ENCODE results near the gene CYP27C1.
A peak's percentile ranks its signal among the peaks of the same experiment; 100 is the strongest.

CYP27C1 gene

DNA sequence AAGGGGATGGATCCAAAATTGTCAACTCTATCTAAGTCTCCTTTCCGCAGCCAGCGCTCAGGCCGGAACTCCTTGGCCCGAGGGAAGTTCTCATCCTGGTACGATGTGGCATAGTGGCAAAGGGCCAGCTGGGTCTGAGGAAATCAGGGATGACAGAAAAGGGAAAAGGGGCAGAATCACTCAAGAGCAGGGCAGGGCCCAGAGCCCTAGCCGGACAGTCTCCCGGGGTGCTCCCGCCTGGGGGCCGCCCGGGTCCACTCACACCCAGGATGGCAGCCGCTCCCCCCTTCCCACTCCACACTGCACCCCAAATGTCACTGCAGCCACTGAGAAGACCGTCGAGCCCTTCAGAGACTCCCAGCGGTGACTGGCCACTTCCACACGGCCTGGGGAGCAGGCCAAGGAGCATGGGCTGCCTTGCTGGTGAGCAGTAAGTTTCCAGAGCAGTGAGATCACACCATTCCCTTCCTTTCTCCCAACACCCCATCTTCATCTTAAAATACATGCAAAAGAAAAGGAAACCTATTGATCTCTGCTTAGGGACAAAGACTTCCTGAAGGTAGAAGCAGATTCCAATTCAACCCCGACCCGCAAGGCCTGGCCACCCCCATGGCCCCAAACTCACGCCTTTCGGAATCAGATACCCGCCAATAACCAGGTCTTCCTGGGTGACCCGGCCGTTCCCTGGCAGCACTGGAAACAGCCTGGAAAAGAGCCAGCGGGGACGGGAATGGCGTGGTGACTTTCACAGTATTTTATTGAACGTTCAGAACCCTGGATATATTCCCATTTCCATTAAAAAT, 26.7 kb downstream of the CYP27C1 start:
- DNase-seq (ENCODE audit: low read depth): no peak

GRCh38 chr2:127191331-127192219, 28.5 kb downstream of the CYP27C1 start:
- no peak for DNase-seq (ENCODE audit: low read depth)

DNA sequence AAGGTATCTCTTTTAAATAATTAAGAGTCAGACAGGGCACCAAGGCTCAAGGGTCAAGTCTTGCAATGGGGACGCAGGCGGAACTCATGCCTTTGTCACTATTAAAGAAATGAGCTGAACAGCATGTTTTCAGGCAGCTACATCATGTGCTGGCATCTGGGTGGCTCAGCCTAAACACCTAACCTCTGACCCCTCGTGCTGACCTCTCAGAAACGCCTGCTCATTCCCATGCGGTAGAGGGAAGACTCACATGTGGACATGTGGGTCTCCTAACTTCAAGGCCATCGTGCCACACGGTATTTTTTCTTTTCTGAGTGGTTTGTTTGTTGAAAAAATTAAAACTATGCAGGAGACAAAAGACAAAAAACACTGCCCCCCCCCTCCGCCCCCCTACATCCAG, 31.3 kb downstream of the CYP27C1 start:
- DNase-seq (ENCODE audit: low read depth): no peak

DNA sequence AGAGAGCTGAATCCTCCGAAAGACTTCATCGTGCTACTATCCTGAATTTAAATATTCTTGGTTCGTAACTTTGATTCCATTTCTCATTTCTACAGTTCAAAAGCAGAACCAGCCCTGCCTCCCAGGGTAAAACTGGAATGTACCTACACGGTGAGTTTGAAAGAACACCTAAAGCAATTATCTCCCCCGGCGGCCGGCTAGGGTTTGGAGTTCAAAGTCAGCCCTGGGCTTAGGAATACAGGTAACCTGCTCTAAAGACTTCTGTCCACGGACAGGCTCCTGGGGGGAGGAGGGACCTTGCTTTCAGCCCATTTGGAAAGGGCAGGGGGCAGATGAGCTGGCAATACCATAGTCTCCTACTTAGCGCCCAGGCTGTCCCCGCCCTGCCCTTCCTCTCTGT, 32.3 kb downstream of the CYP27C1 start:
- no peak for DNase-seq (ENCODE audit: low read depth)

DNA sequence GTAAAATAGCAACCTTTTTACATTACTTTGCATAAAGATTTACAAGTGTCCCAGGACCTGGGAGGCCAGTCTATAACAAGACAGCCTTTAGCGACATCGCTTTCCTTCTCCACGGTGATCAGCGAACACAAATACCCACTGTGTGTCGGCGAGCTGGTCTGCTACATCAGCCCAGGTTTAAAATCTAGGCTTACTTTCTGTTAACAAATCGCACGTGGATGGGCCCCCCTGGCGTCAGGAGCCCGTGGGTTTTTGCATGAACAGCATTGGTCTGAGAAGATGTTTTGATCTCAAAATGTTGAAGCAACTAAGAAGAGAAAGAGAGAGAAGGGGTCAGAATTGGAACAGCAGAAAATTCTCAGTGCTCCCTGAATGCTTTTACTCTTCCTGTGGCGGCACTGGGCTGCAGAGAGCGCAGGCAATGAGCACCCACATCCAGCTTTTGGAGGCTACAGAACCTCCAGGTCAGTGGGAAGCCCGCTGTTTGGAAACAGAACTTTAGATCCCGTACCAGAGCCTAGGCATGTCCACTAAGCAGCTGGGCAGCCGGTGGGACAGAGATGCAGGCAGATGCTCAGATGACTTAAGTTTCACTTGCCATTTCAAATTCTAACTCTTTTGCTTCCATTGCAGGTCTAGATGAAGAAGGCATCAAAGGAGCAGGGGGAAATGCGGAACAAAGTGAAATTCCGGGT, 32.9 kb downstream of the CYP27C1 start:
- no peak for DNase-seq (ENCODE audit: low read depth)

DNA sequence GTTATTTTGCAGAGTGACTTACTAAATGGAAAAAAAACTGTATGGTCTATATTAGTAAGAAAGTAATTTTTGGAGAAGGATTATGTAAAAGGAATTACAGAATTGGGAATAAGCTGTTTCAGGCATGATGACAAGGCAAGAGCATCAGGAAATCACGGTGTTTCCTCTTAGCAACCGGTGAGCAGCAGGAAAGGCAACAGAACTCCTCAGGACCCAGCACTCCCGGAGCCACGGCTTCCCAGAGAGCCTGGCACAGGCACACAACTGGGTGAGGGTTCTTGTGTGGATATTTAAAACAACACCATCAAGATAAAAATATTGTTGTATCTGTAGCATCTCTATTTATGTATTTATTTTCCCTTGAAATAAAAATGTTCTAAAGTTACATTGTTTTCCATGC, 34.4 kb downstream of the CYP27C1 start:
- no peak for DNase-seq (ENCODE audit: low read depth)

DNA sequence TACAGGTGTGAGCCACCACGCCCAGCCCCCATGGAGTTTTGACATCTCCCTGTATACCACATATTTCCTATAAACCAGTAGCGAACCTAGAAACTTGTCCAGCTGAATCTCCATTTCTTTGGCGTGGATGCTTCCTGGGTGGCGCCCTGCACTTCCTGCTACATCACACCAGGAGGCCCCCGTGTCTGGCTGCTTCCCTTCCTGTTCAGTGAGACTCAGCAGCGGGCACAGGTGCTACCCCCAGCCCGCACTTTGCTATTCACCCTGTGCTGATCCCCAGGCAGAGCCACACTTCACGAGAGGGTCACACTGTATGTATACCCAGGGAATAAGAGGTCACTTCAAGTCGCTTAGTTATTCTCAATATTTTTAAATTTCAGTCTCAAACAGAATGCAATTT, 35.0 kb downstream of the CYP27C1 start:
- DNase-seq (ENCODE audit: low read depth): no peak

- no peak for DNase-seq (ENCODE audit: low read depth)
These were observed 36.3 kb downstream of the CYP27C1 start for GRCh38 chr2:127183771-127184170.

DNA sequence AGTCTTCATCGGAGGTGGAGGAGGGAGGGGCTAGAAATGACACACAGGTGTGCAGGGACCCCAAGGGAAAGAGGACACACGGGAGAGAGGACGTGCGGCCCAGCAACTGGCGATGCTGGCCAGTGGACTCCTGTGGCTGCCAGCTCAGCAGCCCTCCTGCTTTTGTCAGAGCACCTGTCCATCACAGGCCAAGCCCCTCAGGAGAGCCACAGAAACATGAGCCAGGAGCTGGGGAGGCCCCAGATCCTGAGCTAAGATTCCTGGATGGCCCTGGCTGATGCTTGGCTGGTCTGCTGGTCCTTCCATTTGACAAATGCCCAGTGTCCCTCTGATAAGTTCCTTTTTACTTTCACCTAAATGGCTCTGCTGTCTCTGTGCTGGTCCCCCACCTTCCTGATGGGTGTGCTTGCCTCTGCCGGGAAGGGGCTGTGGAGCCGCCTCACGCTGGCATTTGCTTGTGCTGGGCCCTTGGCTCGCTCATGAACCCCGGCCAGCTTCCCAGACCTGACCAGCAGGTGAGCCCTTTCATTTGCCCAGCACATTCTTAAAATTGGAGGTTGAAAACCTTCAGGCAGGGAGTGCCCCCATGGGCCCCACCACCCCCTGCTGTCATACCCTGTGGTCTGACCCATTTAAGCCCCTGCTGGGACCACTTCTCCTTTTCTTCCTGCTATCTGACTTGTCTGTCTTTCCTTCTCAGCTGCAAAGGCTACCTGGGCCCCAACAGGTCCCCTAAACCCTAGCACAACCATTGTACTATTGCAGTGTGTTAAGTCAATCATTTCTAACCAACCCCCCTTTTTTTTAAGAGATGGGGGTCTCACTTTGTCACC, 37.3 kb downstream of the CYP27C1 start:
- DNase-seq (ENCODE audit: low read depth): no peak

- DNase-seq (ENCODE audit: low read depth): no peak
These were observed 38.2 kb downstream of the CYP27C1 start for GRCh38 chr2:127181851-127182250.

DNA sequence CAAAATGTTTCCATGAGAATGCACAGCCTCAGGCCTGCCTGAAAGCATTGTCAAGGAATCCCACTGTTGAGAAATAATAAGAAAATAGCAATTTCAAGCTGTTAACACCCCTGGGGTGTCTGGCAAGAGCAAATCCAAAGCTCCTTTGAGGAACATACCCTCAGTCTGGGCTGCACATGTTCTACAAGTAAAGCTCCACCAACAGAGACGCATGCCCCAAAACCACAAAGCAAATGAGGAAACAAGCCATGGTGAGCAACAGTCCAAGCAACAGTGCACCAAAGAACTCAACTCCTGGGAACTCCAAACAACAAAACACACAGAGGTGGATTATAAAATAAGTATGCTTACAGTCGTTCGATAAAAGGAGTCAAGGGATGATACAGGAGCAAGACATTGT, 40.3 kb downstream of the CYP27C1 start:
- no peak for DNase-seq (ENCODE audit: low read depth)

DNA sequence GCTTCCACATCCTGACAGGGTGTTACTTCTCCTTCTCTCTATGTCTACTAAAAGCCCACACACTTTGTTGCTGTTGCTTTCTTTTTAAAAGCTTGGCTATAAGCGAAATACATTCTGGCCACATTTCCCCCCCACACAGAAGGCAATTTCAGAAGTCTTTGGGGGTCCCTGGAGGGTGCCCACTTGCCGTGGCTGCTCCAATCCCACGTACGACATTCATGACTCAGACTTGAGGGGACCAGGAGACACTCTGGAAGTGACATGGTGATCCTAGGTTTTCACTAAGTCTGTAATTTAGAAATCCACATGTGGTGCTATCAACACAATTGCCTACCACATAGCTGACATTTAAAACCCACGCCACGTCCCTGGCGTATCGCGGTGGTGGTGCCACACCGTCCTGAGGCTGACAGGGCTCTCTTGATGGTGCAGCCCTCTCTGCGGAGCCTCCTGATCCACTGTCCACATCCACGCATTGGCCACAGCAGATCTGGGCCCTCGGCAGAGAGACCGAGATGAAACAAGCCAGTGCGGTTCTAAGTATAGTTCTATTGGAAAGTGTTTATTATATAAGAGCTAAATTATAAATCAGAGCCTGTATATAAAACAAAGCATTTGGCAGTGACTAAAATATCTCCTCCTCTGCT, 42.4 kb downstream of the CYP27C1 start:
- no peak for DNase-seq (ENCODE audit: low read depth)

GRCh38 chr2:127176371-127177311, 43.5 kb downstream of the CYP27C1 start:
- no peak for DNase-seq (ENCODE audit: low read depth)

GRCh38 chr2:127175751-127176354, 44.2 kb downstream of the CYP27C1 start:
- no peak for DNase-seq (ENCODE audit: low read depth)

DNA sequence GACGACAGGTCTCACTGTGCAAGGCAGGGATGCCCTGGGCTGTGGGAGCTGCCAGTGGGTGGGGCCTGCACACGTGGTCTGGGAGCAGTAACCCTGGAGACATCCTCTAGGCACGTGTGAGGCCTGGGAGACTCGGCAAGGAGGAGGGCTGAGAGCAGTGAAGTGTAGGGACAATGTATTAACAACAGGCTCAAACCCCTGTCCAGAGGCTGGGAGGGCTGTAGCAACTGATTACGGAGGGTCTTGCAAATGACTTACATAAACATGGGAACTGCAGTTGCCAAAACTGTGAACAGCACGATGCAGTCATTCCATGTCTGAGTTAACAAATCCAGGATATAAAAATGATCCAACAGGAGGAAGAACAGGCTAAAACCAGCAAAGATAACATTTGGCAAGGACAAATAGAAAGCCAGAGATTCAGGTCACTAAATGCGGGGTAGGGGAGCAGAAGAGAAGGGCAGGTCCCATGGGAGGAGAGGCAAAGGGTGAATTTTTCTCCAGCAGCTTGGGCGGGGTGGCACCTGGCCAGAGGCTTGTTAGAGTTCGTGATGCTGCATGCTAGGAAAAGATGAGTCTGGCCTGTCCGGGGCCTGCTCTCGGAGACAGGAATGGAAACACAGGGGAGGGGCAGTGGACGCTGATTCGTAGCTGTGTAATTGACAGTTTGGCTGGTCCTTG, 44.9 kb downstream of the CYP27C1 start:
- no peak for DNase-seq (ENCODE audit: low read depth)

DNA sequence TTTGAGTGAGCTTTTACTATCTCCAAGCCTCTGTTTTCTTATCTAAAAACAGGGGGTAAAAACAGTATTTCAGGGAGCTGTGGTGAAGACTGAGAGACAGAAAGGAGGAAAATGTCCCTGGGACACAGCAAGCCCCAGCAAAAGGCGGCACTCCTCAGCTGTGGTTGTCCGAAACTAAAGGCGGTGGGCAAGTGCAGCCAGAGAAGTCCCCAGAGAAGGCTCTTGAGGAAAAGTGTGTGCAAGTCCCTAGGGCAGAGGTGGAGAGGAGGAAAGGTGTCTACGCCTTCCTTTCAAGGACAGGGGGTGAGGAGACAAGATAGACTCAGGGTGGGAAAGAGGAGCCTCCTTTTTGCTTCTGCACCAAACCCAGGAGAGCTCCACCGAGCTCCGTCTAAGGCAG, 45.5 kb downstream of the CYP27C1 start:
- no peak for DNase-seq (ENCODE audit: low read depth)

DNA sequence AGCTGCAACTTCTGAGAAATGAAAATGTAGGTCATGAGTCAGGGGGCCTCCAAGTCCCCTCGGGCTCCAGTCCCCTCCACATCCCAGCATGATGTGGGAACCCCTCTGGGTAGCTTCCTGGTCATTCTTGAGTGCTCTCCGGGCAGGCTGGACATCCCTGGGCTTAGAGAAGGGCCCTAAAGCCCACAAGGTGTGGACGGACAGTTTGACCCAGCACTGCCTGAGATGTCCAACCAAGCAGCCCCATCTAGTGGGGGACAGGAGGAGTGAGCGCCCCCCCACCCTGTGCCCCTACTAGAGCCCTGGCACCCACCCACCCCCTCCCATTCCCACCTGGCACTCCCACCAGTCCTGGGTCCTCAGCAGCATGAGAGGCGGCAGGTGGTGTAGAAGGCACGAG, 46.0 kb downstream of the CYP27C1 start:
- DNase-seq (ENCODE audit: low read depth): peak; percentile 22

DNA sequence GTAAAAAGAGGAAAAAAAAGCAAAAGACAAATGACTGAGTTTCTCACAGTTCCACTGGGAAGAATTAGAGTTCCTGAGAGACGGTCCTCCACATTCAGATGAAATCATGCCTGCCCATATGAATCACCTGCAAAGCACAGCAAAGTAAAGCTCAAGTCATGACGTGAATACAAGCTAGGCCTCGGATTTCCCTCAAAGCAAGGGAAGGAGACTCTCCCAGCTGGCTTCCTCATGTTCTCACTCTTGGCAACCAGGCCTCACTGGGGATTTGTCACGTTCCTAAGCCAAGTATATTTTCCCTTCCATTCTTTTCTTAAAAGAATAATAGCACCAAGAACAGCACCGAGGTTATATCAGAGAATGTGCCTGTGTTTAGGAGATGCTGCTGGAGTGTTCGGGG, 47.0 kb downstream of the CYP27C1 start:
- DNase-seq (ENCODE audit: low read depth): peak; percentile 90

- no peak for DNase-seq (ENCODE audit: low read depth)
These were observed 47.8 kb downstream of the CYP27C1 start for GRCh38 chr2:127172306-127172705.

All from iris pigment epithelial cell (primary cell).